Activated CD8-positive, alpha-beta memory T cell treated with anti-CD3 and anti-CD28 coated beads for 48 hours (primary cell): ENCODE measurements around the gene CLDN3.
"Not testable (repeated sequence)": the region's sequence is repeated elsewhere in the genome, so short reads cannot be mapped to it uniquely, and the experiment has no call there.

Source experiments
- DNase-seq, 3 experiments: peaks; one replicate each; pipeline ENCODE4 v3.0.0-alpha.2; 2020; ENCODE audit warnings: low read depth in 2 of 3, low spot score in 2 of 3

Gene CLDN3

GRCh38 chr7:73737491-73738219 lies 32.4 kb downstream of the CLDN3 start:
- no peak for DNase-seq

GRCh38 chr7:73736885-73737284 lies 33.2 kb downstream of the CLDN3 start:
- no peak for DNase-seq

GRCh38 chr7:73735528-73735905 lies 34.6 kb downstream of the CLDN3 start:
- no peak for DNase-seq

- DNase-seq, result peak; percentile 49 to 62 (median 56)
Observed at GRCh38 chr7:73734619-73735527, 35.2 kb downstream of the CLDN3 start.

GRCh38 chr7:73732397-73732796 lies 37.7 kb downstream of the CLDN3 start:
- no peak for DNase-seq

GRCh38 chr7:73730485-73730884 lies 39.6 kb downstream of the CLDN3 start:
- no peak for DNase-seq

GRCh38 chr7:73728551-73728950 lies 41.5 kb downstream of the CLDN3 start:
- no peak for DNase-seq

- no peak for DNase-seq
Observed at GRCh38 chr7:73727952-73728351, 42.1 kb downstream of the CLDN3 start.

GRCh38 chr7:73726083-73726466 lies 44.0 kb downstream of the CLDN3 start:
- no peak for DNase-seq

GRCh38 chr7:73723813-73724212 lies 46.3 kb downstream of the CLDN3 start:
- no peak for DNase-seq

- DNase-seq, result no peak
Observed at GRCh38 chr7:73722785-73723184, 47.3 kb downstream of the CLDN3 start.

- DNase-seq, result not testable (repeated sequence)
Observed at GRCh38 chr7:73722182-73722581, 47.9 kb downstream of the CLDN3 start.

- no peak for DNase-seq
Observed at GRCh38 chr7:73721377-73721817, 48.7 kb downstream of the CLDN3 start.

GRCh38 chr7:73720443-73720842 lies 49.6 kb downstream of the CLDN3 start:
- DNase-seq, result not testable (repeated sequence)

GRCh38 chr7:73719806-73720169 lies 50.3 kb downstream of the CLDN3 start:
- no peak for DNase-seq
